Ovary (tissue), 9 donors: ENCODE results near the gene CAMKMT. TPM values are rescaled to one million over a fixed set of nuclear protein-coding genes. Genes with fewer than 3 reads are reported as not detected.

Source experiments
- DNase-seq, 5 donors: peaks; one replicate each; pipeline ENCODE4 v3.0.0-alpha.2; 2019 to 2020
- H3K27ac ChIP-seq, 2 donors: fragments of 200-600 bp; one replicate each; pipeline versions ENCODE4 v1.5.1 to v1.8.0; 2019 to 2022
- H3K27me3 ChIP-seq: fragments of 200-600 bp; one replicate; pipeline ENCODE4 v1.8.0; 2022
- H3K36me3 ChIP-seq: fragments of 200-600 bp; sonication (generic); one replicate; pipeline ENCODE4 v1.5.1; 2019
- H3K4me1 ChIP-seq: one replicate; pipeline ENCODE4 v1.8.1; 2013; ENCODE audit warnings: mild to moderate bottlenecking, moderate library complexity; ENCODE audit not compliant: insufficient read depth
- H3K4me3 ChIP-seq: fragments of 200-600 bp; sonication (generic); one replicate; pipeline ENCODE4 v1.5.1; 2017
- H3K9me3 ChIP-seq, 2 donors: fragments of 200-600 bp in 1 of 2; sonication (generic) in 1 of 2; one replicate each; pipeline versions ENCODE4 v1.5.1 to v1.8.1; 2013 to 2019; ENCODE audit warnings: mild to moderate bottlenecking in 1 of 2, moderate library complexity in 1 of 2
- CTCF ChIP-seq, 3 donors: fragments of 450-650 bp in 2 of 3; fragments of 200-600 bp in 1 of 3; IDR thresholded peaks; one replicate each; pipeline versions ENCODE4 v1.5.1 to v1.8.0; 2016 to 2022; ENCODE audit warnings: antibody characterized with exemption in 3 of 3, mild to moderate bottlenecking in 1 of 3
- EP300 ChIP-seq: sonication (generic); formaldehyde crosslinking; IDR thresholded peaks from one replicate; pipeline ENCODE4 v1.6.1; 2017; ENCODE audit warnings: antibody characterized with exemption
- POLR2A ChIP-seq: fragments of 450-650 bp; IDR thresholded peaks from one replicate; pipeline ENCODE4 v1.6.1; 2017; ENCODE audit warnings: antibody characterized with exemption, mild to moderate bottlenecking, moderate library complexity
- WGBS, 3 donors: extraction: QIAGEN DNeasy Blood & Tissue Kit in 1 of 3; methylation state at CpG; one replicate each; pipeline versions ENCODE4 v1.1.5 to v1.1.7; 2013 to 2017; 5-methylcytosine and 5-hydroxymethylcytosine counted together
- intact Hi-C, 4 donors: fragments of 100-400 bp; cut with DNase I; formaldehyde crosslinking; loops; one replicate each; pipeline versions ENCODE4 v1.11.0 to v1.15.1; 2022 to 2023
- polyA plus RNA-seq, 2 donors: library from polyadenylated mRNA; stranded (reverse); fragments of 200-250 nt in 1 of 2; fragments of 350-450 nt in 1 of 2; fragmentation: Illumina TruSeq in 1 of 2; extraction: RNeasy Lipid Tissue Mini Kit (QIAGEN cat#74804) in 1 of 2; gene quantifications; one replicate each; pipeline ENCODE4 v1.2.3, GENCODE V29; 2013 to 2014
- total RNA-seq, 7 donors: library from RNA; depleted of rRNA in 2 of 7; stranded (reverse); fragments of >200 nt in 2 of 7; fragmentation: NEBNext Ultra II Directional in 3 of 7; extraction: Animal tissue kit (Norgen Biotek cat#: 25700) in 3 of 7; gene quantifications; one replicate each; pipeline versions ENCODE4 v1.1.0 to v1.2.4, GENCODE V29; 2016 to 2023
- donor health status: DM: no; HTN: no; CAD: no; lungs with moderate emphysema.
- donor health status: DM: no; HTN: no; CAD: no.
- donor health status: Bipolar disorder and iron deficiency.
- donor health status: DM: yes; HTN: yes; CAD: no.
- donor health status: DM: no; HTN: no; CAD: no.
- donor health status: DM: yes; HTN: yes; CAD: no.

CAMKMT gene
- total and polyA plus RNA-seq, 9 donors, result 3.5 to 10.7 (median 8.9) TPM

DNA sequence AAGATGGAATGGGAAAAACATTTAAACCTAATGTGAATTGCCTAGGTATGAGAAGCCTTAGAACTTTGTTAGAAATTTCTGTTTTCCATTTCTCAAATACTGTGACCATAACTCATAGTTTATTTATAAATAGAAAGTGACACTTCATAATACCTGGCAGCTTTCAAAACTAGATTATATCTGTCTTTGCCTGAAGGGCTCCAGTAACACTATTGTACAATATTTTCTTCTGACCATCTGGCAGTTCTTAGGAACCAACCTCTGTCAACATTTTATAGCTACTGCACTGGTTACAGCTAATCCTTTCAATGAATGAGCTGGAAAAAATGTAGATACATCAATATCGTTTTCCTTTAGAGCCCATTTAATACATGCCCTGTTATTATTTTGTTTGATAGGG is 237.4 kb downstream of the CAMKMT start:
- H3K4me3 ChIP-seq, result no peak overlapping the region
- H3K27ac ChIP-seq, result no peak overlapping the region
- H3K9me3 ChIP-seq, result no peaks in the 10 kb centered on the region
- TF ChIP-seq CTCF (IDR thresholded peaks at IDR 0.05) (no peak), POLR2A (no peak), EP300 (no peak)
- intact Hi-C loops, result no loop called here
- no peaks in the 10 kb centered on the region for H3K36me3 ChIP-seq
- H3K27me3 ChIP-seq, result no peaks in the 10 kb centered on the region
- 50 to 64% (median 55%) methylated on average over 1 of the region's 1 CpG for WGBS, 3 donors
- no peak for DNase-seq
- no peaks in the 10 kb centered on the region for H3K4me1 ChIP-seq

DNA sequence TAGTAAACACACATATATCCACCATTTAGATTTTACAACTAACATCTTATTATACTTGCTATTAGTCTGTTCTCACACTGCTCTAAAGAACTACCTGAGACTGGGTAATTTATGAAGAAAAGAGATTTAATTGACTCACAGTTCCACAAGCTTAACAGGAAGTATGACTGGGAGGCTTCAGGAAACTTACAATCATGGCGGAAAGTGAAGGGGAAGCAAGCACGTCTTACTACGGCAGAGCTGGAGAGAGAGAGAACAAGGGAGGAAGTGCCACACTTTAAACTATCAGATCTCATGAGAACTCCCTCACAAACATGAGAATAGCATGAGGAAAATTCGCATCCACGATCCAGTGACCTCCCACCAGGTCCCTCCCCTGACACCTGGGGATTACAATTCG is 240.7 kb downstream of the CAMKMT start:
- Histone ChIP-seq H3K27ac (no peak overlapping the region), H3K36me3 (no peaks in the 10 kb centered on the region), H3K4me3 (no peak overlapping the region), H3K27me3 (no peaks in the 10 kb centered on the region), H3K4me1 (no peaks in the 10 kb centered on the region), H3K9me3 (no peaks in the 10 kb centered on the region)
- no peak for TF ChIP-seq POLR2A
- no peak for TF ChIP-seq CTCF (IDR thresholded peaks at IDR 0.05)
- TF ChIP-seq EP300, result no peak
- WGBS, 3 donors, result 89 to 90% (median 89%) methylated on average over 6 of the region's 6 CpGs
- DNase-seq, result no peak
- intact Hi-C loops, result no loop called here

DNA sequence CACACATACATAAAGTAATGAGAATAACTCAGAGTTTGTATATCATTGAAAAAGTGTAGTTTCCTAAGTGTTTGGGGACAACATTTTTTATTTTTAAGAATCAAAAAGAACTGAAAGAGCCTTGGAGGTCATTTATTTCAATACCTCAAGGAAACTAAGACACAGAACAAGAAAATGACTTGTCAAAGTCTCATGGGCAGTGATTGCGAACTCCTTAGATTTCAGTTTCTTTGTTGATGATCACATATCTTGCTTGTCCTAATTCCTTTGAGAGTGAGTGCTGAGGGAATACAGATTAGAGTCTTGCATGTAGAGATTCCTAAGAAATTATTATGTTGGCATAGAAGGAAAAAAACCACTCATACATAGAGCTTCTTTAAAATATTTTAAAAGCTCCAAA is 243.8 kb downstream of the CAMKMT start:
- 94 to 96% (median 94%) methylated on average over 1 of the region's 1 CpG for WGBS, 3 donors
- Histone ChIP-seq H3K36me3 (no peaks in the 10 kb centered on the region), H3K27me3 (no peaks in the 10 kb centered on the region), H3K4me1 (no peaks in the 10 kb centered on the region), H3K4me3 (no peak overlapping the region), H3K27ac (no peak overlapping the region), H3K9me3 (no peaks in the 10 kb centered on the region)
- no peak for DNase-seq
- TF ChIP-seq EP300, result no peak
- intact Hi-C loops, result no loop called here

- Histone ChIP-seq H3K9me3 (no peaks in the 10 kb centered on the region), H3K36me3 (no peaks in the 10 kb centered on the region), H3K27ac (no peak overlapping the region), H3K4me1 (no peaks in the 10 kb centered on the region), H3K4me3 (no peak overlapping the region), H3K27me3 (no peaks in the 10 kb centered on the region)
- 88 to 96% (median 95%) methylated on average over 1 of the region's 1 CpG for WGBS, 3 donors
- TF ChIP-seq EP300, result no peak
- no peak for TF ChIP-seq POLR2A
- no peak for TF ChIP-seq CTCF (IDR thresholded peaks at IDR 0.05)
- intact Hi-C loops, result no loop called here
- no peak for DNase-seq
Observed at GRCh38 chr2:44612276-44612675, 250.5 kb downstream of the CAMKMT start.

GRCh38 chr2:44614940-44615339 is 253.2 kb downstream of the CAMKMT start:
- no peaks in the 10 kb centered on the region for H3K27me3 ChIP-seq
- no peaks in the 10 kb centered on the region for H3K36me3 ChIP-seq
- H3K27ac ChIP-seq, result no peak overlapping the region
- H3K4me3 ChIP-seq, result no peak overlapping the region
- no peaks in the 10 kb centered on the region for H3K4me1 ChIP-seq
- WGBS, 3 donors, result 92 to 100% (median 94%) methylated on average over 2 of the region's 2 CpGs
- intact Hi-C loops, result no loop called here
- H3K9me3 ChIP-seq, result no peaks in the 10 kb centered on the region
- TF ChIP-seq EP300 (no peak), POLR2A (no peak), CTCF (IDR thresholded peaks at IDR 0.05) (no peak)
- no peak for DNase-seq
